Putamen (tissue), 1 donor: ENCODE data around the gene PNPLA7.
"Not testable (repeated sequence)": the region's sequence is repeated elsewhere in the genome, so short reads cannot be mapped to it uniquely, and the experiment has no call there.

ENCODE experiments used
- DNase-seq: peaks from one replicate; pipeline ENCODE4 v3.0.0-alpha.2; 2016; ENCODE audit warnings: low spot score

The PNPLA7 gene

GRCh38 chr9:137540536-137540935, 9.7 kb downstream of the PNPLA7 start:
- no peak for DNase-seq

- no peak for DNase-seq
Measured at GRCh38 chr9:137538058-137538457, 12.1 kb downstream of the PNPLA7 start.

GRCh38 chr9:137536594-137537131, 13.5 kb downstream of the PNPLA7 start:
- DNase-seq: not testable (repeated sequence)

- no peak for DNase-seq
Measured at GRCh38 chr9:137535120-137535428, 15.1 kb downstream of the PNPLA7 start.

GRCh38 chr9:137534256-137535119, 15.7 kb downstream of the PNPLA7 start:
- DNase-seq: no peak

GRCh38 chr9:137532891-137533468, 17.2 kb downstream of the PNPLA7 start:
- not testable (repeated sequence) for DNase-seq

GRCh38 chr9:137531099-137531765, 19.0 kb downstream of the PNPLA7 start:
- DNase-seq: peak; percentile 82

- no peak for DNase-seq
Measured at GRCh38 chr9:137530331-137530730, 19.9 kb downstream of the PNPLA7 start.

GRCh38 chr9:137524981-137525317, 25.3 kb downstream of the PNPLA7 start:
- DNase-seq: no peak

GRCh38 chr9:137524161-137524980, 25.8 kb downstream of the PNPLA7 start:
- DNase-seq: no peak

- DNase-seq: no peak
Measured at GRCh38 chr9:137522746-137523455, 27.3 kb downstream of the PNPLA7 start.

- no peak for DNase-seq
Measured at GRCh38 chr9:137521405-137521985, 28.7 kb downstream of the PNPLA7 start.

- no peak for DNase-seq
Measured at GRCh38 chr9:137520614-137521404, 29.4 kb downstream of the PNPLA7 start.

GRCh38 chr9:137519553-137519952, 30.6 kb downstream of the PNPLA7 start:
- DNase-seq: no peak

GRCh38 chr9:137518661-137519459, 31.3 kb downstream of the PNPLA7 start:
- DNase-seq: peak; percentile 66

GRCh38 chr9:137516144-137516917, 33.9 kb downstream of the PNPLA7 start:
- no peak for DNase-seq

- no peak for DNase-seq
Measured at GRCh38 chr9:137515338-137515724, 34.9 kb downstream of the PNPLA7 start.

- DNase-seq: no peak
Measured at GRCh38 chr9:137514691-137515337, 35.4 kb downstream of the PNPLA7 start.
